HepG2 (cell line): Measurements from ENCODE around the gene NLRC5. TPM values are rescaled to one million over a fixed set of nuclear protein-coding genes. Genes with fewer than 3 reads are reported as not detected.

Experiments used
- ATAC-seq: fragments of 200-7000 bp; cut with Tn5 transposase; 3 replicates; pipeline ENCODE4 v1.9.1; 2020; ENCODE audit warnings: mild to moderate bottlenecking, moderate library complexity
- BruUV-seq: library from RNA; stranded (reverse); fragments of 400-500 nt; replicated peaks from 2 replicates; lab custom pipeline; 2021; lab: Mats Ljungman, UMichigan
- CTCF ChIA-PET: fragments of 300-600 bp; formaldehyde crosslinking; extraction: SDS; loops from one replicate; lab custom pipeline; 2021; ENCODE audit warnings: low total read pairs, inconsistent platforms, low intra/inter-chr PET ratio; lab: Yijun Ruan, JAX
- POLR2A ChIA-PET: fragments of 350-600 bp; sonication (Branson Sonifier 250); formaldehyde crosslinking; loops from one replicate; lab custom pipeline; 2020; ENCODE audit warnings: antibody characterized with exemption, inconsistent platforms; lab: Yijun Ruan, JAX
- DNase-seq: peaks from one replicate; pipeline ENCODE4 v3.0.0-alpha.2; 2015; ENCODE audit warnings: low spot score
- FAIRE-seq: peaks from 3 replicates; lab custom pipeline; 2011; peaks lifted over from hg19 to GRCh38; lab: Jason Lieb, UNC
- H2AFZ ChIP-seq: one replicate; pipeline ENCODE4 v1.6.1; 2011; ENCODE audit warnings: low read length, inconsistent platforms
- H3K27ac ChIP-seq: fragments of 300-600 bp; 3 replicates; pipeline ENCODE4 v1.8.0; 2011; ENCODE audit warnings: mixed run types, mild to moderate bottlenecking, mixed read lengths, low read length, inconsistent platforms; ENCODE audit not compliant: insufficient read depth; ENCODE audit errors: extremely low read length
- H3K27me3 ChIP-seq, 2 experiments: fragments of 200-600 bp in 1 of 2; 2 replicates in 1 of 2; 3 replicates in 1 of 2; pipeline versions ENCODE4 v1.6.0 to v1.8.0; 2011; ENCODE audit warnings: low read length in 2 of 2, mild to moderate bottlenecking in 2 of 2, moderate library complexity in 2 of 2, inconsistent platforms in 1 of 2; ENCODE audit not compliant: insufficient read depth in 2 of 2, control insufficient read depth in 1 of 2
- H3K36me3 ChIP-seq, 2 experiments: fragments of 200-600 bp in 1 of 2; replicated peaks in 1 of 2; 2 replicates in 1 of 2; 3 replicates in 1 of 2; pipeline versions ENCODE4 v1.5.1 to v1.8.0; 2011; ENCODE audit warnings: low read length in 2 of 2, inconsistent platforms in 1 of 2; ENCODE audit not compliant: insufficient read depth in 2 of 2, control insufficient read depth in 1 of 2
- H3K4me1 ChIP-seq: 2 replicates; pipeline ENCODE4 v1.5.1; 2012; ENCODE audit warnings: low read length, inconsistent platforms; ENCODE audit not compliant: insufficient read depth
- H3K4me2 ChIP-seq: 2 replicates; pipeline ENCODE4 v1.6.0; 2011; ENCODE audit warnings: low read depth, low read length, inconsistent platforms
- H3K4me3 ChIP-seq, 3 experiments: fragments of 200-600 bp in 1 of 3; sonication (generic), shearing (Covaris generic) in 1 of 3; replicated peaks in 1 of 3; 2 replicates each; pipeline ENCODE4 v1.5.1; 2011 to 2016; ENCODE audit warnings: low read length in 3 of 3, inconsistent platforms in 2 of 3, low read depth in 2 of 3, mild to moderate bottlenecking in 2 of 3, control low read depth in 1 of 3, mixed read lengths in 1 of 3; ENCODE audit not compliant: insufficient read depth in 1 of 3
- H3K79me2 ChIP-seq: one replicate; pipeline ENCODE4 v1.6.1; 2011; ENCODE audit warnings: low read length, inconsistent platforms; ENCODE audit not compliant: insufficient read depth
- H3K9ac ChIP-seq: 2 replicates; pipeline ENCODE4 v1.6.0; 2011; ENCODE audit warnings: mild to moderate bottlenecking, low read depth, low read length, inconsistent platforms; ENCODE audit not compliant: insufficient read depth
- H3K9me3 ChIP-seq: 2 replicates; pipeline ENCODE4 v1.5.1; 2012; ENCODE audit warnings: mild to moderate bottlenecking, low read length
- H4K20me1 ChIP-seq: 2 replicates; pipeline ENCODE4 v1.6.0; 2011; ENCODE audit warnings: inconsistent platforms, mild to moderate bottlenecking, low read length, moderate library complexity; ENCODE audit not compliant: insufficient read depth
- FOXC1 ChIP-seq: sonication (generic); formaldehyde crosslinking; IDR thresholded peaks from 2 replicates; pipeline ENCODE4 v1.8.0; 2022; ENCODE audit warnings: mild to moderate bottlenecking, missing genetic modification reagents, borderline replicate concordance
- KLF12 ChIP-seq: sonication (generic); formaldehyde crosslinking; IDR thresholded peaks from 2 replicates; pipeline ENCODE4 v1.4.0; 2020; ENCODE audit warnings: missing genetic modification reagents, borderline replicate concordance
- TEAD3 ChIP-seq: optimal IDR thresholded peaks from 2 replicates; pipeline ENCODE3; 2016; ENCODE audit warnings: borderline replicate concordance
- TFDP2 ChIP-seq: sonication (generic); formaldehyde crosslinking; IDR thresholded peaks from 2 replicates; pipeline ENCODE4 v1.4.0; 2020; ENCODE audit warnings: missing genetic modification reagents
- ZNF263 ChIP-seq: sonication (generic); formaldehyde crosslinking; IDR thresholded peaks from 2 replicates; pipeline ENCODE4 v1.4.0; 2020; ENCODE audit warnings: missing genetic modification reagents
- ZNF629 ChIP-seq: sonication (generic); formaldehyde crosslinking; conservative IDR thresholded peaks from 2 replicates; pipeline ENCODE4 v1.5.0; 2020; ENCODE audit warnings: missing genetic modification reagents
- WGBS: methylation state at CpG from one replicate; pipeline ENCODE4 v1.1.6; 2017; ENCODE audit warnings: low lambda C conversion rate; 5-methylcytosine and 5-hydroxymethylcytosine counted together
- in situ Hi-C: cut with HindIII; loops from 2 replicates; pipeline ENCODE4 v1.10.0; 2017; ENCODE audit warnings: low pct_unique_long_range_greater_than_20kb; ENCODE audit not compliant: extremely low pct_ligation_motif_present
- intact Hi-C: fragments of 100-400 bp; cut with micrococcal nuclease; formaldehyde crosslinking; loops from one replicate; pipeline ENCODE4 v1.10.0; 2022; ENCODE audit not compliant: unreplicated experiment
- polyA plus RNA-seq, 8 experiments: library from polyadenylated mRNA; depleted of rRNA in 3 of 8; stranded (reverse) in 7 of 8; unstranded in 1 of 8; fragments of >200 nt; fragmentation: Illumina TruSeq in 4 of 8; extraction: Trizol in 4 of 8; gene quantifications; 2 replicates each; pipeline versions ENCODE4 v1.2.1 to v1.2.3, GENCODE V29; 2011 to 2016; ENCODE audit warnings: low read depth in 4 of 8, missing spikeins in 1 of 8, mixed read lengths in 1 of 8; ENCODE audit not compliant: insufficient read depth in 1 of 8
- total RNA-seq, 5 experiments: library from RNA; depleted of rRNA; stranded (reverse); fragments of >200 nt; fragmentation: Illumina TruSeq; extraction: Trizol; gene quantifications; 2 replicates each; pipeline ENCODE4 v1.2.3, GENCODE V29; 2016; ENCODE audit warnings: low read depth in 1 of 5

NLRC5 gene
- total and polyA plus RNA-seq, 2 of the 13 experiments (the other 11 are each of a cell fraction or from before 2014, with no cell fraction given), result 6.3 to 12.7 TPM

GRCh38 chr16:56981729-56982271 is 7.6 kb upstream of the NLRC5 start:
- POLR2A ChIA-PET, result interaction anchor here (0.9 kb wide), 1 partner anchor 11 kb away, joined by 3 read pairs; no protein-coding TSS in a partner anchor
- Histone ChIP-seq H3K4me3 (no peak overlapping the region), H3K27me3 (peaks cover 1 to 23% of the 10 kb centered on the region in 2 experiments; a peak in 4 of 5 replicates), H3K4me1 (peaks cover 43% of the 10 kb centered on the region), H2AFZ (no peak overlapping the region), H4K20me1 (no peaks in the 10 kb centered on the region), H3K36me3 (no peaks in the 10 kb centered on the region), H3K9ac (no peak overlapping the region), H3K27ac (no peak overlapping the region), H3K79me2 (no peaks in the 10 kb centered on the region), H3K4me2 (no peak overlapping the region), H3K9me3 (no peaks in the 10 kb centered on the region)
- intact Hi-C loops, result no loop called here
- TF ChIP-seq ZNF629 (CRISPR knock-in tag) (peak; percentile 51), ZNF263 (CRISPR knock-in tag) (peak; percentile 43; the same call in 1 of the 2 replicates), KLF12 (no peak)
- CTCF ChIA-PET, result no interaction called here
- in situ Hi-C loops, result no loop called here
- no peak for ATAC-seq
- WGBS, result 38% methylated on average over 6 of the region's 12 CpGs
- DNase-seq, result no peak
- no TSS peak for BruUV-seq
- no peak for FAIRE-seq

DNA sequence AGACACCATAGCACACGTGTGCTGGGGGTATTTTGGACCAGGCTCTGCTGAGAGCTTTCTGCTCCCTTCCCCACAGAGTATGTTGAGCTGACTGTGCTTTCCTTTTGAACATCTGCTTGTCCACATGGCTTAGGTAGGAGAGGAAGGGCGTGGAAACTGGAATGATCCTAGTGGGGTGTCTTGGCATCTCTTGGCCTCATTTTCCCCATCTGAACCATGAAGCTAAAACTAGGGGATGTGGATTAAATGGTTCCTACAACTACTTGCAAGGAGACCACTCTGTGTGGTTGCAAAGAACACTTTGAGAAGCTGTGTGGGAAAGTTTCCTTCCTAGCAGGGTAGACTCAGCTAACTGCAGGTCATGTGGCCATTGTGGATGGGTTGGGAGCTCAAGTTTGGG is 6.7 kb upstream of the NLRC5 start:
- intact Hi-C loops (no loop called here), in situ Hi-C loops (no loop called here)
- Histone ChIP-seq H3K27me3 (peaks cover 1 to 20% of the 10 kb centered on the region in 2 experiments; a peak in 3 of 5 replicates), H4K20me1 (no peaks in the 10 kb centered on the region), H3K79me2 (no peaks in the 10 kb centered on the region), H3K4me3 (no peak overlapping the region), H3K9ac (no peak overlapping the region), H2AFZ (no peak overlapping the region), H3K4me2 (no peak overlapping the region), H3K36me3 (no peaks in the 10 kb centered on the region), H3K9me3 (no peaks in the 10 kb centered on the region), H3K4me1 (peaks cover 52% of the 10 kb centered on the region), H3K27ac (no peak overlapping the region)
- no peak for ATAC-seq
- no TSS peak for BruUV-seq
- WGBS, result 40% methylated on average over 2 of the region's 2 CpGs
- FAIRE-seq, result no peak
- POLR2A ChIA-PET, result interaction anchor here (0.9 to 2.0 kb wide), 3 partner anchors 10 to 203 kb away, joined by 3 to 8 read pairs (median 3); partner anchors contain the start of genes PSME3IP1 and RSPRY1
- no peak for TF ChIP-seq TEAD3 (CRISPR knock-in tag)
- no peak for TF ChIP-seq TFDP2 (CRISPR knock-in tag)
- no peak for TF ChIP-seq FOXC1 (CRISPR knock-in tag)
- CTCF ChIA-PET, result interaction anchor here (0.8 kb wide), 1 partner anchor 19 kb away, joined by 3 read pairs; no protein-coding TSS in a partner anchor
- no peak for DNase-seq
